ENCODE results near the gene KCNQ1. TPM values are rescaled to one million over a fixed set of nuclear protein-coding genes. Genes with fewer than 3 reads are reported as not detected.
"Not testable (repeated sequence)": the region's sequence is repeated elsewhere in the genome, so short reads cannot be mapped to it uniquely, and the experiment has no call there.

Gene KCNQ1
- total RNA-seq, 3 donors from 2014 or later (not counting 1 experiment from before 2014, with no cell fraction given) = 1.9 to 7.8 (median 3.3) TPM

GRCh38 chr11:2477254-2477653 lies 32.4 kb downstream of the KCNQ1 start:
- Histone ChIP-seq H3K27me3 (ENCODE audit: control insufficient read depth, insufficient read depth, low read length) (no peaks in the 10 kb centered on the region), H3K9me3 (ENCODE audit: control insufficient read depth, insufficient read depth, low read length) (peaks cover 8% of the 10 kb centered on the region), H3K36me3 (ENCODE audit: control insufficient read depth, insufficient read depth, low read length) (no peaks in the 10 kb centered on the region), H3K27ac (ENCODE audit: low read length) (no peak overlapping the region), H3K4me1 (ENCODE audit: control insufficient read depth, insufficient read depth, low read length) (peaks cover 5% of the 10 kb centered on the region), H3K4me3 (ENCODE audit: low read length) (no peak overlapping the region)
- Mint-ChIP-seq H3K27me3 (ENCODE audit: low read depth in 2 of 2) (peaks cover 41 to 77% of the 10 kb centered on the region in 2 donors), H3K36me3 (peaks cover 11% of the 10 kb centered on the region), H3K4me3 (no peak overlapping the region), H3K27ac (no peak overlapping the region), H3K9me3 (peaks cover 0 to 3% of the 10 kb centered on the region in 2 donors), H3K4me1 (peaks cover 10 to 13% of the 10 kb centered on the region in 2 donors)
- TF ChIP-seq CTCF (IDR thresholded peaks at IDR 0.05) = no peak
- DNase-seq (no peak), ATAC-seq (no peak)
- 97% methylated on average over 3 of the region's 3 CpGs for WGBS (ENCODE audit: insufficient coverage)
- intact Hi-C loops (cut with micrococcal nuclease) = no loop called here

GRCh38 chr11:2477936-2478335 lies 33.1 kb downstream of the KCNQ1 start:
- Mint-ChIP-seq H3K27ac (no peak overlapping the region), H3K4me1 (peaks cover 10 to 13% of the 10 kb centered on the region in 2 donors), H3K36me3 (peaks cover 11% of the 10 kb centered on the region), H3K4me3 (no peak overlapping the region), H3K9me3 (peaks cover 0 to 3% of the 10 kb centered on the region in 2 donors), H3K27me3 (ENCODE audit: low read depth in 2 of 2) (peaks cover 43 to 84% of the 10 kb centered on the region in 2 donors)
- intact Hi-C loops (cut with micrococcal nuclease) = no loop called here
- 92% methylated on average over 8 of the region's 8 CpGs for WGBS (ENCODE audit: insufficient coverage)
- no peaks in the 10 kb centered on the region for H3K36me3 ChIP-seq (ENCODE audit: control insufficient read depth, insufficient read depth, low read length)
- no peaks in the 10 kb centered on the region for H3K27me3 ChIP-seq (ENCODE audit: control insufficient read depth, insufficient read depth, low read length)
- peaks cover 5% of the 10 kb centered on the region for H3K4me1 ChIP-seq (ENCODE audit: control insufficient read depth, insufficient read depth, low read length)
- no peak overlapping the region for H3K4me3 ChIP-seq (ENCODE audit: low read length)
- H3K9me3 ChIP-seq (ENCODE audit: control insufficient read depth, insufficient read depth, low read length) = peaks cover 8% of the 10 kb centered on the region
- TF ChIP-seq CTCF (IDR thresholded peaks at IDR 0.05) = no peak
- ATAC-seq (no peak), DNase-seq (no peak)
- H3K27ac ChIP-seq (ENCODE audit: low read length) = no peak overlapping the region

GRCh38 chr11:2480067-2480873 lies 35.5 kb downstream of the KCNQ1 start:
- H3K4me1 ChIP-seq (ENCODE audit: control insufficient read depth, insufficient read depth, low read length); H3K27me3 ChIP-seq (ENCODE audit: control insufficient read depth, insufficient read depth, low read length); H3K9me3 ChIP-seq (ENCODE audit: control insufficient read depth, insufficient read depth, low read length); H3K4me3 Mint-ChIP-seq; H3K4me3 ChIP-seq (ENCODE audit: low read length); H3K36me3 ChIP-seq (ENCODE audit: control insufficient read depth, insufficient read depth, low read length); intact Hi-C loops (cut with micrococcal nuclease); H3K27ac ChIP-seq (ENCODE audit: low read length); DNase-seq; H3K9me3 Mint-ChIP-seq: not testable (repeated sequence)
- peaks cover 49 to 90% of the 10 kb centered on the region in 2 donors for H3K27me3 Mint-ChIP-seq (ENCODE audit: low read depth in 2 of 2)
- H3K27ac Mint-ChIP-seq = peak overlapping the region in 1 of 2 donors; percentile 25
- H3K36me3 Mint-ChIP-seq = peaks cover 11% of the 10 kb centered on the region
- ATAC-seq = peak in 2 of 3 donors; percentile 20 to 32
- 57% methylated on average over 5 of the region's 6 CpGs for WGBS (ENCODE audit: insufficient coverage)
- H3K4me1 Mint-ChIP-seq = peaks cover 10 to 13% of the 10 kb centered on the region in 2 donors

- H3K27me3 ChIP-seq (ENCODE audit: control insufficient read depth, insufficient read depth, low read length) = no peaks in the 10 kb centered on the region
- ATAC-seq (peak; percentile 12 to 73 (median 35)), DNase-seq (no peak)
- Mint-ChIP-seq H3K36me3 (peaks cover 11% of the 10 kb centered on the region), H3K27ac (peak overlapping the region in 1 of 2 donors; percentile 25), H3K27me3 (ENCODE audit: low read depth in 2 of 2) (peaks cover 47 to 88% of the 10 kb centered on the region in 2 donors), H3K4me3 (no peak overlapping the region), H3K4me1 (peaks cover 10 to 13% of the 10 kb centered on the region in 2 donors), H3K9me3 (peaks cover 0 to 3% of the 10 kb centered on the region in 2 donors)
- no peak overlapping the region for H3K27ac ChIP-seq (ENCODE audit: low read length)
- peaks cover 8% of the 10 kb centered on the region for H3K9me3 ChIP-seq (ENCODE audit: control insufficient read depth, insufficient read depth, low read length)
- TF ChIP-seq CTCF (IDR thresholded peaks at IDR 0.05) = no peak
- WGBS (ENCODE audit: insufficient coverage) = 0% methylated on average over 5 of the region's 7 CpGs
- intact Hi-C loops (cut with micrococcal nuclease) = no loop called here
- H3K4me1 ChIP-seq (ENCODE audit: control insufficient read depth, insufficient read depth, low read length) = peaks cover 5% of the 10 kb centered on the region
- H3K4me3 ChIP-seq (ENCODE audit: low read length) = no peak overlapping the region
- H3K36me3 ChIP-seq (ENCODE audit: control insufficient read depth, insufficient read depth, low read length) = no peaks in the 10 kb centered on the region
These were observed 36.0 kb downstream of the KCNQ1 start for GRCh38 chr11:2480874-2481220.
